BE2C (cell line): ENCODE results near the gene VPS35L.

ENCODE experiments used
- DNase-seq: peaks from one replicate; pipeline ENCODE4 v3.0.0-alpha.2; 2020
- H3K27me3 ChIP-seq: fragments of 250-450 bp; sonication (Bioruptor Pico); 2 replicates; pipeline ENCODE4 v1.5.1; 2020; ENCODE audit warnings: mild to moderate bottlenecking
- H3K36me3 ChIP-seq: fragments of 250-450 bp; sonication (Bioruptor Pico); 2 replicates; pipeline ENCODE4 v1.5.1; 2020; ENCODE audit warnings: mild to moderate bottlenecking
- H3K4me1 ChIP-seq: fragments of 250-450 bp; sonication (Bioruptor Pico); 2 replicates; pipeline ENCODE4 v1.5.1; 2020
- H3K4me3 ChIP-seq: 2 replicates; pipeline ENCODE4 v1.5.1; 2011; ENCODE audit warnings: low read depth, low read length
- H3K9me3 ChIP-seq: fragments of 250-450 bp; sonication (Bioruptor Pico); 2 replicates; pipeline ENCODE4 v1.5.1; 2020
- TF ChIP-seq, protein P1 (sequence below): IDR thresholded peaks from 2 replicates; pipeline ENCODE4 v1.5.1; 2012; ENCODE audit warnings: mild to moderate bottlenecking, low read depth, low read length

VPS35L gene

GRCh38 chr16:19722981-19723380, 167.5 kb downstream of the VPS35L start:
- H3K4me3 ChIP-seq = no peak overlapping the region
- TF ChIP-seq, protein P1, sequence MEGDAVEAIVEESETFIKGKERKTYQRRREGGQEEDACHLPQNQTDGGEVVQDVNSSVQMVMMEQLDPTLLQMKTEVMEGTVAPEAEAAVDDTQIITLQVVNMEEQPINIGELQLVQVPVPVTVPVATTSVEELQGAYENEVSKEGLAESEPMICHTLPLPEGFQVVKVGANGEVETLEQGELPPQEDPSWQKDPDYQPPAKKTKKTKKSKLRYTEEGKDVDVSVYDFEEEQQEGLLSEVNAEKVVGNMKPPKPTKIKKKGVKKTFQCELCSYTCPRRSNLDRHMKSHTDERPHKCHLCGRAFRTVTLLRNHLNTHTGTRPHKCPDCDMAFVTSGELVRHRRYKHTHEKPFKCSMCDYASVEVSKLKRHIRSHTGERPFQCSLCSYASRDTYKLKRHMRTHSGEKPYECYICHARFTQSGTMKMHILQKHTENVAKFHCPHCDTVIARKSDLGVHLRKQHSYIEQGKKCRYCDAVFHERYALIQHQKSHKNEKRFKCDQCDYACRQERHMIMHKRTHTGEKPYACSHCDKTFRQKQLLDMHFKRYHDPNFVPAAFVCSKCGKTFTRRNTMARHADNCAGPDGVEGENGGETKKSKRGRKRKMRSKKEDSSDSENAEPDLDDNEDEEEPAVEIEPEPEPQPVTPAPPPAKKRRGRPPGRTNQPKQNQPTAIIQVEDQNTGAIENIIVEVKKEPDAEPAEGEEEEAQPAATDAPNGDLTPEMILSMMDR = no peak
- no peaks in the 10 kb centered on the region for H3K36me3 ChIP-seq
- H3K27me3 ChIP-seq = no peaks in the 10 kb centered on the region
- DNase-seq = no peak
- no peaks in the 10 kb centered on the region for H3K4me1 ChIP-seq
- H3K9me3 ChIP-seq = no peaks in the 10 kb centered on the region

GRCh38 chr16:19728636-19728965, 173.1 kb downstream of the VPS35L start:
- H3K4me1 ChIP-seq = no peaks in the 10 kb centered on the region
- no peaks in the 10 kb centered on the region for H3K9me3 ChIP-seq
- DNase-seq = no peak

DNA sequence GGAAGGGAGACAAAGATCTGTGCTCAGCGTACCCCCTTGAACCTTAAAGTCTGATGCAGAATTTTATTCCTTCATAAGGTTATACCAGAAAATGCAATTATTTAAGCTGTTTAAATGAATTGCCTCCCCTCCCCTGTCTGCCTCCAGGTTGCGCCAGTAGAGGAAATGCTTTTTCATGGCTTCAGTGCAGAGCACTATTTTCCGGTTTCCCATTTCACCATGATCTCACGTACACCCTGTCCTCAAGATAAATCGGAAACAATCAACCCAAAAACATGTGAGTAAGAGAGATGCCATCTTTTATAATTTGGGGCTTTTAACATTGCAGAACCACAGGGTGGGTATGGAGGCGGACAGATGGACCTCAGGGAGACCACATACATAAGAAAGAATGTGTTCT, 178.0 kb downstream of the VPS35L start:
- H3K4me1 ChIP-seq = no peaks in the 10 kb centered on the region
- no peaks in the 10 kb centered on the region for H3K27me3 ChIP-seq
- no peaks in the 10 kb centered on the region for H3K36me3 ChIP-seq
- TF ChIP-seq, protein P1 = no peak
- DNase-seq = no peak
- H3K4me3 ChIP-seq = no peak overlapping the region
- no peaks in the 10 kb centered on the region for H3K9me3 ChIP-seq

More at GRCh38 chr16:19728636-19728965, 173.1 kb downstream of the VPS35L start:
- Histone ChIP-seq H3K36me3 (no peaks in the 10 kb centered on the region), H3K27me3 (no peaks in the 10 kb centered on the region), H3K4me3 (no peak overlapping the region)
- TF ChIP-seq, protein P1 = no peak

- Histone ChIP-seq H3K36me3 (no peaks in the 10 kb centered on the region), H3K4me3 (no peak overlapping the region)
- TF ChIP-seq, protein P1 = no peak
These were observed 179.8 kb downstream of the VPS35L start for GRCh38 chr16:19735074-19735867.

GRCh38 chr16:19737306-19738038, 182.0 kb downstream of the VPS35L start:
- Histone ChIP-seq H3K4me3 (no peak overlapping the region), H3K36me3 (no peaks in the 10 kb centered on the region), H3K9me3 (no peaks in the 10 kb centered on the region), H3K27me3 (no peaks in the 10 kb centered on the region), H3K4me1 (peaks cover 2% of the 10 kb centered on the region; the same call in 1 of the 2 replicates)
- TF ChIP-seq, protein P1 = no peak
- no peak for DNase-seq

More at GRCh38 chr16:19735074-19735867, 179.8 kb downstream of the VPS35L start:
- DNase-seq = no peak
- no peaks in the 10 kb centered on the region for H3K9me3 ChIP-seq
- H3K4me1 ChIP-seq = no peaks in the 10 kb centered on the region
- H3K27me3 ChIP-seq = no peaks in the 10 kb centered on the region

- TF ChIP-seq, protein P1 = no peak
- Histone ChIP-seq H3K9me3 (no peaks in the 10 kb centered on the region), H3K4me1 (peaks cover 4% of the 10 kb centered on the region; the same call in 1 of the 2 replicates), H3K4me3 (no peak overlapping the region), H3K27me3 (no peaks in the 10 kb centered on the region), H3K36me3 (no peaks in the 10 kb centered on the region)
- DNase-seq = no peak
These were observed 185.9 kb downstream of the VPS35L start for GRCh38 chr16:19741354-19741753.
